Heart left ventricle (tissue), 16 donors: ENCODE results near the gene RBPJL. TPM values are rescaled to one million over a fixed set of nuclear protein-coding genes. Genes with fewer than 3 reads are reported as not detected.

Source experiments
- ATAC-seq, 4 donors: fragments of 200-7000 bp; cut with Tn5 transposase; one replicate each; pipeline ENCODE4 v1.9.1; 2020 to 2022; ENCODE audit warnings: moderate library complexity in 4 of 4, mild to moderate bottlenecking in 3 of 4, moderate number of reproducible peaks in 1 of 4
- DNase-seq, 5 donors: peaks; one replicate each; pipeline ENCODE4 v3.0.0-alpha.2; 2020
- H3K27ac ChIP-seq, 12 donors: fragments of 200-600 bp; sonication (generic) in 4 of 12; one replicate each; pipeline versions ENCODE4 v1.5.0 to v1.8.0; 2016 to 2022; ENCODE audit warnings: mild to moderate bottlenecking in 2 of 12
- H3K27me3 ChIP-seq, 9 donors: fragments of 200-600 bp; sonication (generic) in 2 of 9; one replicate each; pipeline versions ENCODE4 v1.5.1 to v1.8.0; 2016 to 2022; ENCODE audit warnings: mild to moderate bottlenecking in 3 of 9
- H3K36me3 ChIP-seq, 9 donors: fragments of 200-600 bp; sonication (generic) in 2 of 9; one replicate each; pipeline versions ENCODE4 v1.5.0 to v1.8.0; 2018 to 2022; ENCODE audit warnings: mild to moderate bottlenecking in 2 of 9
- H3K4me1 ChIP-seq, 12 donors: fragments of 200-600 bp; sonication (generic) in 4 of 12; one replicate each; pipeline versions ENCODE4 v1.5.0 to v1.8.0; 2016 to 2022; ENCODE audit warnings: mild to moderate bottlenecking in 3 of 12
- H3K4me3 ChIP-seq, 12 donors: fragments of 200-600 bp; sonication (generic) in 4 of 12; one replicate each; pipeline versions ENCODE4 v1.5.0 to v1.8.0; 2017 to 2022; ENCODE audit warnings: mild to moderate bottlenecking in 9 of 12, moderate library complexity in 4 of 12
- H3K9me3 ChIP-seq, 12 donors: fragments of 200-600 bp; sonication (generic) in 4 of 12; one replicate each; pipeline versions ENCODE4 v1.5.0 to v1.8.0; 2016 to 2022; ENCODE audit warnings: mild to moderate bottlenecking in 1 of 12
- POLR2A ChIP-seq, 2 donors: fragments of 450-650 bp; IDR thresholded peaks; one replicate each; pipeline ENCODE4 v1.6.1; 2017; ENCODE audit warnings: antibody characterized with exemption in 2 of 2, mild to moderate bottlenecking in 2 of 2, moderate library complexity in 2 of 2
- WGBS, 4 donors: extraction: QIAGEN DNeasy Blood & Tissue Kit in 2 of 4; methylation state at CpG; one replicate each; pipeline versions ENCODE4 v1.1.5 to v1.1.7; 2013 to 2018; 5-methylcytosine and 5-hydroxymethylcytosine counted together
- intact Hi-C, 10 donors: fragments of 100-400 bp; cut with DNase I; formaldehyde crosslinking; loops; one replicate each; pipeline versions ENCODE4 v1.11.1 to v1.14.2; 2022
- polyA plus RNA-seq, 2 donors: library from polyadenylated mRNA; stranded (reverse); fragments of 200-250 nt; gene quantifications; one replicate each; pipeline ENCODE4 v1.2.3, GENCODE V29; 2013
- total RNA-seq, 9 donors: library from RNA; depleted of rRNA in 2 of 9; stranded (reverse); fragments of >200 nt in 2 of 9; fragmentation: NEBNext Ultra II Directional in 3 of 9; extraction: Animal tissue kit (Norgen Biotek cat#: 25700) in 3 of 9; gene quantifications; one replicate each; pipeline versions ENCODE4 v1.1.0 to v1.2.4, GENCODE V29; 2016 to 2023
- TF ChIP-seq, protein P1 (sequence below), 12 donors: fragments of 200-600 bp; sonication (generic) in 4 of 12; IDR thresholded peaks; one replicate each; pipeline versions ENCODE4 v1.5.0 to v1.8.0; 2018 to 2022; ENCODE audit warnings: antibody characterized with exemption in 12 of 12, mild to moderate bottlenecking in 5 of 12
- donor health status: ischemic (EF 13 %, LVEDD 7.1; RV severe dilation, severe dysfunction).
- donor health status: healthy with polysubstance abuse.
- donor health status: DM: no; HTN: yes; CAD: no.
- donor health status: DM: no; HTN: no; CAD: no.
- donor health status: ischemic (EF 25% LVEDD 6.9; RV normal size, moderate dysfunction).
- donor health status: ischemic (EF 25% LVEDD 5.7; RV mildly dilated, moderate dysfunction).
- donor health status: healthy.
- donor health status: DM: yes; HTN: yes; CAD: no.
- donor health status: ischemic (EF 35%, LVEDD 5.7; RV mildly dilated, moderate dysfunction).
- donor health status: nonischemic (EF 11% LVEDD 7.7; RV severe dilation, severe dysfunction).
- donor health status: DM: yes; HTN: yes; CAD: no.
- donor health status: PGD.
- donor health status: ischemic (EF 29% LVEDD 5.4; RV normal size, mild dysfunction).
- donor health status: nonischemic (EF 23%, LVEDD 6.1; RV moderate dilation, normal function).

RBPJL gene
- total and polyA plus RNA-seq, 11 donors: not detected

DNA sequence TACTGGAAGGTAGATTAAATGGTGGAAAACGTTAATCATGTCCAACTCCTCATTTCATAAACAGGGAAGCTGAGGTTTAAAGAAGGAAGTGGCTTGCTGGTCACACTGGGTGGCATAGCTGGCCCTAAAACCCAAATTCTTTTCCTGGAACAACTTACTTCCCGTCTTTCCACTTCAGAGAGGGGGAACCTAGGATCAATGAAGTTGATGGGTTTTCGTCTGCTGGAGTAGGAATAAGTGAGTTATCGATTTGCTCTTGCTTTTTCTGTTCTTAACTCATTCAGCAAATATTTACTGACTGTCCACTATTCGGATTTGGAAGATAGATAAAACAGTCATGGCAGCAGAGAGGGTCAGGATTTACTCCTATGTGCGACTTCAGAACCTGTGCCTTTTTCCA lies 55.2 kb downstream of the RBPJL start:
- WGBS, 4 donors: 79 to 87% (median 82%) methylated on average over 6 of the region's 6 CpGs
- peak overlapping the region in 5 of 12 donors; percentile 94 to 98 (median 96) for H3K27ac ChIP-seq
- H3K9me3 ChIP-seq: no peaks in the 10 kb centered on the region
- H3K4me3 ChIP-seq: peak overlapping the region in 1 of 12 donors; percentile 71
- intact Hi-C loops: loop anchor here in 7 of 10 donors (1.0 to 5.0 kb wide), 7 partner anchors 34 to 76 kb away; partner anchors contain the start of gene PIGT (in 3 of the 7)
- no peak for TF ChIP-seq POLR2A (IDR thresholded peaks at IDR 0.05)
- DNase-seq: no peak
- H3K36me3 ChIP-seq: peaks cover 0 to 21% (median 19%) of the 10 kb centered on the region in 9 donors
- peaks cover 5 to 76% (median 43%) of the 10 kb centered on the region in 12 donors for H3K4me1 ChIP-seq
- no peak for ATAC-seq
- H3K27me3 ChIP-seq: no peaks in the 10 kb centered on the region

DNA sequence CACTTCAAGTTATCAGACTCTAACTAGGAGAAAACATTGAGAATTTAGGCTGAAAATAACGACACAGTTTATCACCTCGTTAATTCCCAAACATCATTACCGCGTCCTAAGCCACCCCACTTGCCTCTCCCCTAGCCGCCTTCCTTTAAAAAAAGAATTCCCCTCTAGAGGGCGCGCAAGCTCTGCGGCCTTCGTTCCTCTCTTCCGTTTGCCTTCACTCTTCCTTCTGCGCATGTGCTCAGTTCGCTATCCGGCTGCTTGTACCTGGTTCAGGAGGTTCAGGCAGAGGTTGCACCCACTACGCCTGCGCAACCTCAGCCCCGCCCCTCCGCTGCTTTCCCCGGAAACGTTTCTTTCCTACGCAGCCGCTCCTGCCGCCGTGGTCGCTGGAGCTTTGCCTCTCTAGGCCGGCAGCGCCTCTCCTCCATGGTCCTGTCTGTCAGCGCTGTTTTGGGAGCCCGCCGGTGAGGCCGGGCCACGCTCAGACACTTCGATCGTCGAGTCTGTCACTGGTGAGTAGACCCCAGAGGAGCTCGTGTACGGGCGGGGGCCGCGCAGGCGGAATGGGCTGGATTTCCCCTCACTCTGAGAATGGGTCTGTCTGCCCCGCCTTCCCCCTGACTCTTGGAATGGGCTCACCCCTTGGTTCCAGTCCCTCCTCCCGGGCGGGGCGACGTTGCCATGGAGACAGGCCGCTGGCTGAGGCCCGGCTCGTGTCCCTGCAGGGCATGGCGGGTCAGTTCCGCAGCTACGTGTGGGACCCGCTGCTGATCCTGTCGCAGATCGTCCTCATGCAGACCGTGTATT lies 56.4 kb downstream of the RBPJL start, which contains the start of gene SYS1:
Gene SYS1 (plus strand): TSS at position 353 of the 807 bp plus-strand sequence. CDS start 376 bp downstream, at position 729.
- peak; percentile 36 to 87 for TF ChIP-seq POLR2A (IDR thresholded peaks at IDR 0.05)
- TF ChIP-seq, protein P1, sequence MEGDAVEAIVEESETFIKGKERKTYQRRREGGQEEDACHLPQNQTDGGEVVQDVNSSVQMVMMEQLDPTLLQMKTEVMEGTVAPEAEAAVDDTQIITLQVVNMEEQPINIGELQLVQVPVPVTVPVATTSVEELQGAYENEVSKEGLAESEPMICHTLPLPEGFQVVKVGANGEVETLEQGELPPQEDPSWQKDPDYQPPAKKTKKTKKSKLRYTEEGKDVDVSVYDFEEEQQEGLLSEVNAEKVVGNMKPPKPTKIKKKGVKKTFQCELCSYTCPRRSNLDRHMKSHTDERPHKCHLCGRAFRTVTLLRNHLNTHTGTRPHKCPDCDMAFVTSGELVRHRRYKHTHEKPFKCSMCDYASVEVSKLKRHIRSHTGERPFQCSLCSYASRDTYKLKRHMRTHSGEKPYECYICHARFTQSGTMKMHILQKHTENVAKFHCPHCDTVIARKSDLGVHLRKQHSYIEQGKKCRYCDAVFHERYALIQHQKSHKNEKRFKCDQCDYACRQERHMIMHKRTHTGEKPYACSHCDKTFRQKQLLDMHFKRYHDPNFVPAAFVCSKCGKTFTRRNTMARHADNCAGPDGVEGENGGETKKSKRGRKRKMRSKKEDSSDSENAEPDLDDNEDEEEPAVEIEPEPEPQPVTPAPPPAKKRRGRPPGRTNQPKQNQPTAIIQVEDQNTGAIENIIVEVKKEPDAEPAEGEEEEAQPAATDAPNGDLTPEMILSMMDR (IDR thresholded peaks at IDR 0.05): peak; percentile 85 to 97 (median 90)
- ATAC-seq: peak; percentile 90 to 94 (median 92)
- H3K27me3 ChIP-seq: no peaks in the 10 kb centered on the region
- peak within 1 kb of the TSS; percentile 59 to 84 (median 72) for H3K4me3 ChIP-seq
- H3K27ac ChIP-seq: peak within 1 kb of the TSS; percentile 77 to 98 (median 96)
- intact Hi-C loops: loop anchor here in 7 of 10 donors (1.0 to 5.0 kb wide), 8 partner anchors 36 to 74 kb away; partner anchors contain the start of gene PIGT (in 3 of the 7)
- peaks cover 5 to 72% (median 35%) of the 10 kb centered on the region in 12 donors for H3K4me1 ChIP-seq
- H3K9me3 ChIP-seq: no peaks in the 10 kb centered on the region
- DNase-seq: peak; percentile 98 to 99 (median 98)
- WGBS, 4 donors: 0 to 1% (median 1%) methylated on average over 31 to 55 of the region's 55 CpGs
- peaks cover 0 to 33% (median 31%) of the 10 kb centered on the region in 9 donors for H3K36me3 ChIP-seq

DNA sequence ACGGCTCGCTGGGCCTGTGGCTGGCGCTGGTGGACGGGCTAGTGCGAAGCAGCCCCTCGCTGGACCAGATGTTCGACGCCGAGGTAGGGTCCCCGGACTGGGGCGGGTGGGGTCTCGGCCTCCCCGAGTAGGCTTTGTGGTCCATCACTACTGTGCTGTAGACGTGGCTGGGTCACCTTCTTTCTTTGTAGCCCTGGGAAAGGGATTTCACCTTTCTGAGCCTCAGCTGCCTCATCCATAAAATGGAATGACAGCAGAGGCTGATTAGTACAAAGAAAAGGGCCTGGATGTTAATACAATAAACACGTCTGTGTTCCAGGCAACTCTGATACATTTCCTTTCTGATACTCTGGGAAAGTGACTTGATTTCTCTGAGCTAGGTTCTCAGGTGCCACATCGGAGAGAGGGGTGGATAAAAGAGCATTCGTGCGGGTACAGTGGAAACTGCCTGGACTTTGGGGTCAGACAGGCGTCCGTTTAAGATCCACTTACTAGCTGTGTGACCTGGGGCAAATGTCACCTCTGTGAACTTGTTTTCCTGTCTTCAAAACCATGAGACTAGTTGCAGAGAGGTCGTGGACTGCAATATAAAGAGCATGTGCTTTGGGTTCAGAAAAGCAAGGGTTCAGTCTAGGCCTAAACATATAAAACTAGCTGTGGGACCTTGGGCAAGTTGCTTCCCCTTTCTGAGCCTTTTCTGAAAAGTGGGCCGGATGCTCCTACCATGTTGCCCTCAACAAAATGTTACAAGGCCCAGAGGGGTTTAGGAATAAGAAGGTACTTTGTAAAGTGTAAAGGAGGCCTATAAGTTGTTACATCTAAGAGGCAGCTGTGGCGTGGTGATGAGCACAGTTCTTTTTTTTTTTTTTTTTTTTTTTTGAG lies 57.2 kb downstream of the RBPJL start:
- no peaks in the 10 kb centered on the region for H3K27me3 ChIP-seq
- 25 to 33% (median 26%) methylated on average over 17 to 23 of the region's 23 CpGs for WGBS, 4 donors
- peak overlapping the region in 11 of 12 donors; percentile 92 to 98 (median 97) for H3K27ac ChIP-seq
- peaks cover 4 to 72% (median 26%) of the 10 kb centered on the region in 12 donors for H3K4me1 ChIP-seq
- intact Hi-C loops: loop anchor here in 6 of 10 donors (1.0 to 5.0 kb wide), 7 partner anchors 37 to 73 kb away; partner anchors contain the start of gene PIGT (in 3 of the 6)
- no peak for TF ChIP-seq POLR2A (IDR thresholded peaks at IDR 0.05)
- TF ChIP-seq, protein P1 (IDR thresholded peaks at IDR 0.05): no peak
- no peaks in the 10 kb centered on the region for H3K9me3 ChIP-seq
- DNase-seq: no peak
- no peak for ATAC-seq
- peak overlapping the region; percentile 59 to 84 (median 72) for H3K4me3 ChIP-seq
- peaks cover 0 to 41% (median 38%) of the 10 kb centered on the region in 9 donors for H3K36me3 ChIP-seq

DNA sequence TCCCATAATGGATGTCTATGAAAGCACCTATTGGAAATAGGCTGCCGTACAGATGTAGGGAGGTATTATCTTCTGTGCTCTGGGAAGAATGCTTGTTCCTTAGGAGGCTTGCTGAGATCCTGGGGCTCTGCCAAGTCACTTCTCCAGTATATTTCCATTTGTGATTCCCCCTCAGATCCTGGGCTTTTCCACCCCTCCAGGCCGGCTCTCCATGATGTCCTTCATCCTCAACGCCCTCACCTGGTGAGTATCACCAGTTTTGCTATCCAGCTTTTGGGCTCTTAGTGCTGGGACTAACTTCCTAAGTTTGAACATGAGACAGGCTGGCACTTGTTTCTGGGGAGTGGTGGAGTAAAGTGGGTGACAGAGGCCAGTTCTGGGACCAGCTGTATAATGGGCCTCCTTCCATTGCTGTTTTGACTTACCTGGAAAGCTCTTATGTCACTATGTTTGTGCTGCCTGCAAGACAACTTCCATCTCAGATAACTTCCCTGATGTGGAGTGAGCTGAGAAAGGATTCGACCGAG lies 58.9 kb downstream of the RBPJL start:
- no peak overlapping the region for H3K4me3 ChIP-seq
- intact Hi-C loops: no loop called here
- peaks cover 0 to 46% (median 41%) of the 10 kb centered on the region in 9 donors for H3K36me3 ChIP-seq
- no peak for DNase-seq
- ATAC-seq: no peak
- no peaks in the 10 kb centered on the region for H3K27me3 ChIP-seq
- H3K4me1 ChIP-seq: peaks cover 0 to 62% (median 15%) of the 10 kb centered on the region in 12 donors
- TF ChIP-seq POLR2A (IDR thresholded peaks at IDR 0.05): no peak
- TF ChIP-seq, protein P1 (IDR thresholded peaks at IDR 0.05): no peak
- no peaks in the 10 kb centered on the region for H3K9me3 ChIP-seq
- peak overlapping the region in 1 of 12 donors; percentile 96 for H3K27ac ChIP-seq
- 81 to 90% (median 88%) methylated on average over 5 of the region's 5 CpGs for WGBS, 4 donors
